Activated CD8-positive, alpha-beta T cell treated with anti-CD3 and anti-CD28 coated beads, Interleukin-2, amount 10 ng/mL, durations not matched to agents 7 days and 5 days (primary cell): ENCODE data around the gene TMPRSS15. TPM values are rescaled to one million over a fixed set of nuclear protein-coding genes. Genes with fewer than 3 reads are reported as not detected.

Experiments
- ATAC-seq: fragments of 150-1000 bp; cut with Tn5 transposase; one replicate; pipeline ENCODE4 v1.10.0; 2021; ENCODE audit warnings: moderate library complexity
- CTCF ChIA-PET: fragments of 350-600 bp; sonication (Branson Sonifier 250); formaldehyde crosslinking; loops from one replicate; lab custom pipeline; 2021; ENCODE audit warnings: antibody characterized with exemption; lab: Charles Lee
- POLR2A ChIA-PET: fragments of 350-600 bp; sonication (Branson Sonifier 250); formaldehyde crosslinking; loops from one replicate; lab custom pipeline; 2021; ENCODE audit warnings: antibody characterized with exemption; lab: Charles Lee
- DNase-seq: peaks from one replicate; pipeline ENCODE4 v3.0.0-alpha.2; 2020
- H3K27ac Mint-ChIP-seq: one replicate; pipeline ENCODE4 v1.8.0; 2021; ENCODE audit warnings: mild to moderate bottlenecking, mixed read lengths
- H3K27me3 Mint-ChIP-seq: one replicate; pipeline ENCODE4 v1.8.0; 2021; ENCODE audit warnings: low read depth, mixed read lengths
- H3K36me3 Mint-ChIP-seq: one replicate; pipeline ENCODE4 v1.8.0; 2021; ENCODE audit warnings: low read depth, mixed read lengths
- H3K4me1 Mint-ChIP-seq: one replicate; pipeline ENCODE4 v1.8.0; 2021; ENCODE audit warnings: low read depth, mixed read lengths
- H3K4me3 Mint-ChIP-seq: one replicate; pipeline ENCODE4 v1.8.0; 2021; ENCODE audit warnings: mild to moderate bottlenecking, mixed read lengths
- H3K9me3 Mint-ChIP-seq: one replicate; pipeline ENCODE4 v1.8.0; 2022; ENCODE audit warnings: mixed read lengths; ENCODE audit not compliant: insufficient read depth
- total RNA-seq, 2 experiments: library from RNA; stranded (reverse); gene quantifications; one replicate each; pipeline ENCODE4 v1.2.3, GENCODE V29; 2021

Gene TMPRSS15
- total RNA-seq, 2 experiments from 2014 or later = not detected

- Mint-ChIP-seq H3K27me3 (no peaks in the 10 kb centered on the region), H3K9me3 (peaks cover 15% of the 10 kb centered on the region), H3K4me3 (no peak overlapping the region), H3K27ac (no peak overlapping the region), H3K4me1 (no peaks in the 10 kb centered on the region), H3K36me3 (no peaks in the 10 kb centered on the region)
- DNase-seq (no peak), ATAC-seq (no peak)
- CTCF ChIA-PET = no interaction called here
- POLR2A ChIA-PET = no interaction called here
These were observed 181.2 kb downstream of the TMPRSS15 start for GRCh38 chr21:18222346-18222745.

DNA sequence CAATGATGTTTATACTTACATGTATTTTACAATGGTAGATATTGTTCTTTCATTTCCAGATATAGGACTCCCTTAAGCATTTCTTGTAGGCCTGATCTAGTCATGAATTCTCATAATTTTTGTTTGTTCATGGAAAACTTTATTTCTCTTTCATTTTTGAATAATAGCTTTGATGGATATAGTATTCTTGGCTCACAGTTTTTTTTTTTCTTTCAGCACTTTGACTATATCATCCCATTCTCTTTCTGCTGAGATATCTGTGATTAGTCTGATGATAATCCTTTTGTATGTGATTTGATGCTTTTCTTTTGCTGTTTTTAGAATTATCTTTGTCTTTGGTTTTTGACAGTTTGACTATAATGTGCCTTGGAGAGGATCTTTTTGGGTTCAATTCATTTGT lies 183.1 kb downstream of the TMPRSS15 start:
- no peak for ATAC-seq
- Mint-ChIP-seq H3K36me3 (no peaks in the 10 kb centered on the region), H3K27me3 (no peaks in the 10 kb centered on the region), H3K4me1 (no peaks in the 10 kb centered on the region), H3K27ac (no peak overlapping the region), H3K9me3 (peaks cover 15% of the 10 kb centered on the region), H3K4me3 (no peak overlapping the region)
- ChIA-PET CTCF (no interaction called here), POLR2A (no interaction called here)
- no peak for DNase-seq

Other genes starting within 250 kb of the TMPRSS15 start
- not detected for gene CHODL, start 159.0 kb downstream of the TMPRSS15 start, total RNA-seq